Activated naive CD4-positive, alpha-beta T cell treated with anti-CD3 and anti-CD28 coated beads, Interleukin-2, amount 10 ng/mL, durations not matched to agents 7 days and 5 days (primary cell): Measurements from ENCODE around the gene FAM180A.

Source experiments
- CTCF ChIA-PET: fragments of 350-600 bp; sonication (Branson Sonifier 250); formaldehyde crosslinking; loops from one replicate; lab custom pipeline; 2021; ENCODE audit warnings: antibody characterized with exemption; lab: Charles Lee
- DNase-seq: peaks from one replicate; pipeline ENCODE4 v3.0.0-alpha.2; 2020
- H3K27ac Mint-ChIP-seq: one replicate; pipeline ENCODE4 v1.8.0; 2021; ENCODE audit warnings: mild to moderate bottlenecking, moderate library complexity, mixed read lengths
- H3K27me3 Mint-ChIP-seq: one replicate; pipeline ENCODE4 v1.8.0; 2021; ENCODE audit warnings: mild to moderate bottlenecking, mixed read lengths
- H3K36me3 Mint-ChIP-seq: one replicate; pipeline ENCODE4 v1.8.0; 2021; ENCODE audit warnings: mixed read lengths
- H3K4me1 Mint-ChIP-seq: one replicate; pipeline ENCODE4 v1.8.0; 2021; ENCODE audit warnings: mixed read lengths
- H3K4me3 Mint-ChIP-seq: one replicate; pipeline ENCODE4 v1.8.0; 2021; ENCODE audit warnings: mild to moderate bottlenecking, moderate library complexity, mixed read lengths
- H3K9me3 Mint-ChIP-seq: one replicate; pipeline ENCODE4 v1.8.0; 2021; ENCODE audit warnings: mixed read lengths

FAM180A gene

DNA sequence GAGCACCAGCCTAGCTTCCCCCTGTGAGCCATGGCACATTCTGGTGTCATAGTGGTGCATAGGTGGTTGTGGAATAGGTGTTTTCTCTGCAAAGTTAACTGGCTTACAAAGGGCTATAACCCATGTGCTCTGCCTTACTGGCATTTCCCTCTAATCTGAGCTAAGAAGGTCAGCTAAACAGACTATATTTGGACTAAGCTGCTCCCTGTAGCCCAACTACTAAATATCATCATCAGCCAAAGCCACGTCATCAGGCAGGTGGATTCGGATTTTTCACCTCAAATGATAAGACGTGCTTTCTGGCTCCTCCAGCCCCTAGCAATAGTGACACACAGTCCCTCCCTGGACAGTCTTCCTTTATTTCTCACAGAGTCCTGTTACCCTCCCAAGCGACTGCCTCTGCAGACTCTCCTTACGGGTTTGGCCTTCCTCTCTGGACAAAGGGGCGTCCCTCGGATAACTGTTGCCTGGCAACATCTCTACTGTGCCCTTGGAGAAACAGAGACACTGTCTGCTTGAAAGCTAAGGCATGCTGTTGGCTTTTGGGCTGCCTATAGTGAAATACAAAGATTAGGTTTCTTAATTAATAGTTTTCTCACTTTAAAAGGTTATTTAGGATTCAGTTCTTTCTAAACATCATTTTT lies 29.7 kb downstream of the FAM180A start:
- no peak for DNase-seq
- Mint-ChIP-seq H3K27me3 (peaks cover 28% of the 10 kb centered on the region), H3K4me1 (no peaks in the 10 kb centered on the region), H3K36me3 (no peaks in the 10 kb centered on the region), H3K4me3 (no peak overlapping the region), H3K9me3 (no peaks in the 10 kb centered on the region), H3K27ac (no peak overlapping the region)
- CTCF ChIA-PET, result no interaction called here

GRCh38 chr7:135718219-135718618 lies 30.4 kb downstream of the FAM180A start:
- Mint-ChIP-seq H3K27me3 (peaks cover 23% of the 10 kb centered on the region), H3K9me3 (no peaks in the 10 kb centered on the region), H3K27ac (no peak overlapping the region), H3K4me3 (no peak overlapping the region), H3K4me1 (no peaks in the 10 kb centered on the region), H3K36me3 (no peaks in the 10 kb centered on the region)
- DNase-seq, result no peak
- CTCF ChIA-PET, result no interaction called here

GRCh38 chr7:135717693-135718092 lies 30.9 kb downstream of the FAM180A start:
- Mint-ChIP-seq H3K9me3 (no peaks in the 10 kb centered on the region), H3K27me3 (peaks cover 23% of the 10 kb centered on the region), H3K4me3 (no peak overlapping the region), H3K27ac (no peak overlapping the region), H3K36me3 (no peaks in the 10 kb centered on the region), H3K4me1 (no peaks in the 10 kb centered on the region)
- CTCF ChIA-PET, result no interaction called here
- no peak for DNase-seq

DNA sequence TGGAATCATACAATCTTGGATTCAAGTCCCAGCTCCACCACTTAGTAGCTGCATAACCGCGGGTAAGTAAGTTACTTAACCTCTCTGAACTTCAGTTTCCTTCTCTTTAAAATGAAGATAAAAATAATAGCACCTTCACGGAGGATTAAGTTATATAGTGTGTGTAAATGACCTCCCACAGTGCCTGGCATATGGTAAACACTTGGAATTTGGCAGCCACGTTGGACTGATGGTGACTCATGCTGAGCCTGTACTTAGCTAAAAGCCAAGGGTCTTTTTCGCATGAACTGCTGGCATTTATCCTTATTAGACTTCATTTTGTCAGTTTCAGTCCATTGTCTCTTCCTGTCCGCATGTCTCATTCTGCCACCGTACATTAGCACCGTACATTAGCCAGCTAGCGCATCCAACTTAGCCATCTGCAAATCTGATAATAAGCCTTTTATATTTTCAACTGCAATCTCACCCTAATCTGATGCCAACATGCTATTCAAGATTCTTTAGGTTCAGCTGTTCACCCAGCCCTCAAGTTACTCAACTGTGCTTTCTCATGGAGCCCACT lies 31.9 kb downstream of the FAM180A start:
- H3K27me3 Mint-ChIP-seq, result peaks cover 23% of the 10 kb centered on the region
- H3K9me3 Mint-ChIP-seq, result no peaks in the 10 kb centered on the region
- no peaks in the 10 kb centered on the region for H3K36me3 Mint-ChIP-seq
- H3K4me3 Mint-ChIP-seq, result no peak overlapping the region
- DNase-seq, result no peak
- no peaks in the 10 kb centered on the region for H3K4me1 Mint-ChIP-seq
- H3K27ac Mint-ChIP-seq, result no peak overlapping the region
- CTCF ChIA-PET, result no interaction called here

DNA sequence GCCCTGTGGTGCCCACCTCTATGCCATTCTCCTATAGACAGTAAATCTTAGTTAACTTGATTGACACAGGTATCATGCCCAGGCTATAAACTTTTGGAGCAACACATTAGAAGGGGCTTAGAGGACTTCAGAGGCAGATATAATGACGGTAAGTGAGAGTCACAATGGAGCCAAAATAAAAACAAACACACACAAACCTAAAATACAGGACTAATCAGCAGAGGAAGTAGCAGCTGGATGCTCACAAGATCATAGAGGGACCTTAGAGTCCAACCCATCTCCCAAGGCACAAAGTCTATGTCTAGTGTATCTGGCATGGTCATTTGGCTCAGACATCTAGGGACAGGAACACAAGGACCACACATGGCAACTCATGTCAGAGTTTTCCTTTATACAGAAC lies 32.9 kb downstream of the FAM180A start:
- H3K36me3 Mint-ChIP-seq, result no peaks in the 10 kb centered on the region

GRCh38 chr7:135715055-135715522 lies 33.5 kb downstream of the FAM180A start:
- Mint-ChIP-seq H3K36me3 (no peaks in the 10 kb centered on the region), H3K27me3 (peaks cover 16% of the 10 kb centered on the region), H3K27ac (no peak overlapping the region), H3K4me1 (no peaks in the 10 kb centered on the region), H3K4me3 (no peak overlapping the region), H3K9me3 (no peaks in the 10 kb centered on the region)
- CTCF ChIA-PET, result interaction anchor here (1.5 kb wide), 1 partner anchor 42 kb away, joined by 4 read pairs; no protein-coding TSS in a partner anchor
- DNase-seq, result no peak

More for the DNA sequence above, 32.9 kb downstream of the FAM180A start:
- H3K4me3 Mint-ChIP-seq, result no peak overlapping the region
- peaks cover 19% of the 10 kb centered on the region for H3K27me3 Mint-ChIP-seq
- H3K27ac Mint-ChIP-seq, result no peak overlapping the region
- no peaks in the 10 kb centered on the region for H3K4me1 Mint-ChIP-seq
- H3K9me3 Mint-ChIP-seq, result no peaks in the 10 kb centered on the region
- CTCF ChIA-PET, result interaction anchor here (1.5 kb wide), 1 partner anchor 43 kb away, joined by 4 read pairs; no protein-coding TSS in a partner anchor
- no peak for DNase-seq

DNA sequence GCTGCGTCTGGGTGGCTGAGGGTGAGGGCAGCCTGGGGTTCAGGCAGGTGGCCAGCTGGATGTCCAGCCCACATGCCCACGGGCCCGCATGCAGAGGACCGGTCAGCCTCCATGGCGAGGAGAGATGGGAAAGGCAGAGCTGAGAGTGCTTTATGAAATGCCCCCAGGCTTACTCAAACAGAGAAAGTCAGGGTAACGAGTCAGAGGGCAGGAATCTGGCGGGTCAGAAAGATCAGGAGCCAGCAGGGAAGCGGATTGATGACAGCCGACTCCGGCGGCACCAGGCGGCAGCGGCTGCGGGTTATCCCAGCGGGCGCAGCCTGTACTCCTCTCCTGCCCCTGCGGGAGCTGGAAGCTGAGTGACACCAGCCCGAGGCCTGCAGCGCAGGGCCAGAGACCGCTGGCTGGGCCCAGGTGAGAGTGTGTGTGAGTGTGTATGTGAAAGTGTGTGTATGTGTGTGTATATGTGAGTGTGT lies 34.0 kb downstream of the FAM180A start:
- Mint-ChIP-seq H3K27ac (no peak overlapping the region), H3K4me1 (no peaks in the 10 kb centered on the region), H3K9me3 (no peaks in the 10 kb centered on the region), H3K4me3 (no peak overlapping the region), H3K36me3 (no peaks in the 10 kb centered on the region), H3K27me3 (peaks cover 12% of the 10 kb centered on the region)
- DNase-seq, result no peak
- CTCF ChIA-PET, result no interaction called here

GRCh38 chr7:135713836-135714470 lies 34.7 kb downstream of the FAM180A start:
- Mint-ChIP-seq H3K36me3 (no peaks in the 10 kb centered on the region), H3K9me3 (no peaks in the 10 kb centered on the region), H3K4me1 (no peaks in the 10 kb centered on the region), H3K4me3 (no peak overlapping the region), H3K27ac (no peak overlapping the region), H3K27me3 (peaks cover 10% of the 10 kb centered on the region)
- CTCF ChIA-PET, result interaction anchor here (1.7 kb wide), 1 partner anchor 52 kb away, joined by 4 read pairs; the partner anchor contains the start of gene STMP1
- DNase-seq, result no peak

- peaks cover 5% of the 10 kb centered on the region for H3K27me3 Mint-ChIP-seq
- CTCF ChIA-PET, result interaction anchor here (0.6 to 1.7 kb wide), 5 partner anchors 40 to 434 kb away, joined by 3 to 4 read pairs (median 3); partner anchors contain the start of gene STMP1
- no peaks in the 10 kb centered on the region for H3K9me3 Mint-ChIP-seq
- no peak for DNase-seq
- H3K36me3 Mint-ChIP-seq, result no peaks in the 10 kb centered on the region
- no peak overlapping the region for H3K4me3 Mint-ChIP-seq
- H3K27ac Mint-ChIP-seq, result no peak overlapping the region
- H3K4me1 Mint-ChIP-seq, result no peaks in the 10 kb centered on the region
Measured at GRCh38 chr7:135712796-135713195, 35.8 kb downstream of the FAM180A start.

- Mint-ChIP-seq H3K27ac (no peak overlapping the region), H3K27me3 (peaks cover 4% of the 10 kb centered on the region), H3K36me3 (no peaks in the 10 kb centered on the region), H3K9me3 (no peaks in the 10 kb centered on the region), H3K4me3 (no peak overlapping the region), H3K4me1 (no peaks in the 10 kb centered on the region)
- DNase-seq, result no peak
- CTCF ChIA-PET, result interaction anchor here (0.6 to 2.0 kb wide), 4 partner anchors 40 to 434 kb away, joined by 3 to 7 read pairs (median 4); partner anchors contain the start of gene STMP1
Measured at GRCh38 chr7:135712182-135712782, 36.3 kb downstream of the FAM180A start.

GRCh38 chr7:135711139-135711469 lies 37.5 kb downstream of the FAM180A start:
- Mint-ChIP-seq H3K4me1 (no peaks in the 10 kb centered on the region), H3K27me3 (peaks cover 4% of the 10 kb centered on the region), H3K9me3 (no peaks in the 10 kb centered on the region), H3K27ac (no peak overlapping the region), H3K4me3 (no peak overlapping the region), H3K36me3 (no peaks in the 10 kb centered on the region)
- CTCF ChIA-PET, result interaction anchor here (0.6 to 2.0 kb wide), 6 partner anchors 15 to 1197 kb away, joined by 3 to 7 read pairs (median 3); no protein-coding TSS in a partner anchor
- DNase-seq, result no peak

GRCh38 chr7:135710417-135711138 lies 38.0 kb downstream of the FAM180A start:
- peak; percentile 23 for DNase-seq
- CTCF ChIA-PET, result interaction anchor here (0.6 to 2.0 kb wide), 5 partner anchors 14 to 1196 kb away, joined by 3 to 7 read pairs (median 3); no protein-coding TSS in a partner anchor

DNA sequence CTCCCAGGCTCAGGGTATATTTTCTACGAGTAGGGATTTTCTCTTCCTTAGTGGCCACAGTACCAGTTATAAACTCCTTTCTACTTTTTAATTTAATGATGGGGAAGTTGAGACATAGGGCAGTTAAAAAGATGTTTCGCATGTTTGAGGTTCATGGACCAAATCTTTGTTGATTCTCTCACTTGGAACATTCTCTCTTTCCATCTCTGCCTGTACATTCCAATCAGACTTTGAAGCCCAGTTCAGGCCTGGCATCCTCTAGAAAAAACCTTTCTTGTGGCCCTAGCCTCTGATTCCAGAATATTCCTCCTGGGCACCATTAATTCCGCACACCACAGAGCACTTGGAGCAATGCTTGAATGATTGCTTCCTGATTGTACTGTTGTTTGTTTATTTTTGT lies 39.1 kb downstream of the FAM180A start:
- no peak for DNase-seq
- Mint-ChIP-seq H3K27me3 (peaks cover 4% of the 10 kb centered on the region), H3K4me3 (no peak overlapping the region), H3K4me1 (no peaks in the 10 kb centered on the region), H3K27ac (no peak overlapping the region), H3K36me3 (no peaks in the 10 kb centered on the region), H3K9me3 (no peaks in the 10 kb centered on the region)
- CTCF ChIA-PET, result no interaction called here

More at GRCh38 chr7:135710417-135711138, 38.0 kb downstream of the FAM180A start:
- Mint-ChIP-seq H3K27me3 (peaks cover 4% of the 10 kb centered on the region), H3K9me3 (no peaks in the 10 kb centered on the region), H3K27ac (no peak overlapping the region), H3K4me3 (no peak overlapping the region), H3K4me1 (no peaks in the 10 kb centered on the region), H3K36me3 (no peaks in the 10 kb centered on the region)
